Measurements from ENCODE around the gene NSD1.

Gene NSD1

GRCh38 chr5:177133096-177133852 is at the start of gene NSD1:
NSD1 (plus strand) TSS chr5:177133773; CDS start chr5:177135104, 1,331 bp downstream.
- in situ Hi-C loops (cut with HindIII; ENCODE audit: low sequenced_read_pairs): no loop called here

- in situ Hi-C loops (cut with HindIII; ENCODE audit: low sequenced_read_pairs): no loop called here
Measured at GRCh38 chr5:177084175-177084574, 49.4 kb upstream of the NSD1 start.

- in situ Hi-C loops (cut with HindIII; ENCODE audit: low sequenced_read_pairs): no loop called here
Measured at GRCh38 chr5:177085985-177086653, 47.5 kb upstream of the NSD1 start.

- in situ Hi-C loops (cut with HindIII; ENCODE audit: low sequenced_read_pairs): no loop called here
Measured at GRCh38 chr5:177086654-177087397, 46.7 kb upstream of the NSD1 start, which contains the start of gene FGFR4. FGFR4 (plus strand) TSS chr5:177086915; CDS start chr5:177089603, 2,688 bp downstream.

GRCh38 chr5:177087398-177088005 is 46.1 kb upstream of the NSD1 start:
- in situ Hi-C loops (cut with HindIII; ENCODE audit: low sequenced_read_pairs): no loop called here

- in situ Hi-C loops (cut with HindIII; ENCODE audit: low sequenced_read_pairs): no loop called here
Measured at GRCh38 chr5:177089127-177089526, 44.4 kb upstream of the NSD1 start.

GRCh38 chr5:177089825-177090641 is 43.5 kb upstream of the NSD1 start:
- in situ Hi-C loops (cut with HindIII; ENCODE audit: low sequenced_read_pairs): no loop called here

GRCh38 chr5:177090813-177091212 is 42.8 kb upstream of the NSD1 start:
- in situ Hi-C loops (cut with HindIII; ENCODE audit: low sequenced_read_pairs): no loop called here

GRCh38 chr5:177091232-177091631 is 42.3 kb upstream of the NSD1 start:
- in situ Hi-C loops (cut with HindIII; ENCODE audit: low sequenced_read_pairs): no loop called here

GRCh38 chr5:177092178-177093081 is 41.1 kb upstream of the NSD1 start:
- in situ Hi-C loops (cut with HindIII; ENCODE audit: low sequenced_read_pairs): no loop called here

GRCh38 chr5:177093082-177093712 is 40.4 kb upstream of the NSD1 start:
- in situ Hi-C loops (cut with HindIII; ENCODE audit: low sequenced_read_pairs): no loop called here

GRCh38 chr5:177093803-177094202 is 39.8 kb upstream of the NSD1 start:
- in situ Hi-C loops (cut with HindIII; ENCODE audit: low sequenced_read_pairs): no loop called here

GRCh38 chr5:177094224-177095087 is 39.1 kb upstream of the NSD1 start:
- in situ Hi-C loops (cut with HindIII; ENCODE audit: low sequenced_read_pairs): no loop called here

GRCh38 chr5:177095088-177095669 is 38.4 kb upstream of the NSD1 start:
- in situ Hi-C loops (cut with HindIII; ENCODE audit: low sequenced_read_pairs): no loop called here

GRCh38 chr5:177096162-177097015 is 37.2 kb upstream of the NSD1 start:
- in situ Hi-C loops (cut with HindIII; ENCODE audit: low sequenced_read_pairs): no loop called here
